Keratinocyte (primary cell): Measurements from ENCODE around the gene ARHGAP20. TPM values are rescaled to one million over a fixed set of nuclear protein-coding genes. Genes with fewer than 3 reads are reported as not detected.

Source experiments
- DNase-seq: peaks from one replicate; pipeline ENCODE4 v3.0.0-alpha.2; 2011; ENCODE audit warnings: low read depth, missing footprints, low spot score
- FAIRE-seq: peaks from 2 replicates; lab custom pipeline; 2011; peaks lifted over from hg19 to GRCh38; lab: Jason Lieb, UNC
- H2AFZ ChIP-seq: 2 replicates; pipeline ENCODE4 v1.6.0; 2012; ENCODE audit warnings: low read length, control low read depth, inconsistent platforms; ENCODE audit not compliant: control insufficient read depth
- H3K27ac ChIP-seq: 2 replicates; pipeline ENCODE4 v1.5.1; 2011; ENCODE audit warnings: low read length; ENCODE audit not compliant: control insufficient read depth, insufficient read depth
- H3K27me3 ChIP-seq: 3 replicates; pipeline ENCODE4 v1.6.0; 2011; ENCODE audit warnings: low read length; ENCODE audit not compliant: control insufficient read depth, insufficient read depth; ENCODE audit errors: extremely low read depth
- H3K36me3 ChIP-seq, 2 experiments: 2 replicates in 1 of 2; 3 replicates in 1 of 2; pipeline ENCODE4 v1.5.1; 2011; ENCODE audit warnings: low read length in 2 of 2, mild to moderate bottlenecking in 1 of 2; ENCODE audit not compliant: control insufficient read depth in 2 of 2, insufficient read depth in 2 of 2; ENCODE audit errors: extremely low read depth in 1 of 2
- H3K4me1 ChIP-seq: 3 replicates; pipeline ENCODE4 v1.5.1; 2011; ENCODE audit warnings: low read length; ENCODE audit not compliant: control insufficient read depth, insufficient read depth; ENCODE audit errors: extremely low read depth
- H3K4me2 ChIP-seq: 3 replicates; pipeline ENCODE4 v1.6.0; 2011; ENCODE audit warnings: low read depth, low read length; ENCODE audit not compliant: control insufficient read depth, insufficient read depth; ENCODE audit errors: extremely low read depth
- H3K4me3 ChIP-seq, 3 experiments: fragments of 200-600 bp in 1 of 3; sonication (generic) in 1 of 3; 2 replicates in 2 of 3; 3 replicates in 1 of 3; pipeline ENCODE4 v1.5.1; 2011 to 2016; ENCODE audit warnings: low read length in 3 of 3, mild to moderate bottlenecking in 3 of 3, control low read depth in 2 of 3, inconsistent platforms in 1 of 3, low read depth in 1 of 3, mixed read lengths in 1 of 3, mixed run types in 1 of 3, moderate library complexity in 1 of 3; ENCODE audit not compliant: control insufficient read depth in 2 of 3, insufficient read depth in 2 of 3; ENCODE audit errors: extremely low read depth in 1 of 3
- H3K79me2 ChIP-seq: 2 replicates; pipeline ENCODE4 v1.6.0; 2012; ENCODE audit warnings: low read length; ENCODE audit not compliant: control insufficient read depth, insufficient read depth
- H3K9ac ChIP-seq: 3 replicates; pipeline ENCODE4 v1.6.0; 2011; ENCODE audit warnings: low read length; ENCODE audit not compliant: control insufficient read depth, insufficient read depth; ENCODE audit errors: extremely low read depth
- H3K9me1 ChIP-seq: 3 replicates; pipeline ENCODE4 v1.6.0; 2011; ENCODE audit warnings: low read length; ENCODE audit not compliant: control insufficient read depth, insufficient read depth; ENCODE audit errors: extremely low read depth
- H3K9me3 ChIP-seq: 2 replicates; pipeline ENCODE4 v1.5.1; 2012; ENCODE audit warnings: low read depth, low read length; ENCODE audit not compliant: control insufficient read depth
- H4K20me1 ChIP-seq: 3 replicates; pipeline ENCODE4 v1.6.0; 2011; ENCODE audit warnings: low read length; ENCODE audit not compliant: control insufficient read depth, insufficient read depth; ENCODE audit errors: extremely low read depth
- EZH2 ChIP-seq: IDR thresholded peaks from one replicate; pipeline ENCODE4 v1.6.1; 2012; ENCODE audit warnings: inconsistent platforms, mild to moderate bottlenecking, low read length, moderate library complexity
- dilution Hi-C: fragments of 300-500 bp; cut with MboI; formaldehyde crosslinking; loops from one replicate; pipeline ENCODE4 v1.7.0; 2020; ENCODE audit warnings: low sequenced_read_pairs; ENCODE audit not compliant: extremely low pct_ligation_motif_present
- polyA plus RNA-seq, 5 experiments: library from polyadenylated mRNA; depleted of rRNA in 3 of 5; stranded (reverse) in 3 of 5; stranded (forward) in 1 of 5; unstranded in 1 of 5; fragments of >200 nt; gene quantifications; 1 replicate in 1 of 5; 2 replicates in 3 of 5; 3 replicates in 1 of 5; pipeline versions ENCODE4 v1.2.1 to v1.2.3, GENCODE V29; 2011 to 2012; ENCODE audit warnings: missing spikeins in 2 of 5, low read depth in 1 of 5, low replicate concordance in 1 of 5
- TF ChIP-seq, protein P1 (sequence below), 3 experiments: IDR thresholded peaks in 1 of 3; conservative IDR thresholded peaks in 1 of 3; optimal IDR thresholded peaks in 1 of 3; 2 replicates in 2 of 3; 3 replicates in 1 of 3; pipeline versions ENCODE3 to v1.5.1; 2011; ENCODE audit warnings: low read length in 3 of 3, mild to moderate bottlenecking in 3 of 3, moderate library complexity in 2 of 3, control low read depth in 1 of 3, inconsistent platforms in 1 of 3; ENCODE audit not compliant: insufficient read depth in 2 of 3; ENCODE audit errors: extremely low read depth in 1 of 3

Gene ARHGAP20
- polyA plus RNA-seq, 1 donor (not counting 4 experiments of a cell fraction or from before 2014, with no cell fraction given), result not detected

DNA sequence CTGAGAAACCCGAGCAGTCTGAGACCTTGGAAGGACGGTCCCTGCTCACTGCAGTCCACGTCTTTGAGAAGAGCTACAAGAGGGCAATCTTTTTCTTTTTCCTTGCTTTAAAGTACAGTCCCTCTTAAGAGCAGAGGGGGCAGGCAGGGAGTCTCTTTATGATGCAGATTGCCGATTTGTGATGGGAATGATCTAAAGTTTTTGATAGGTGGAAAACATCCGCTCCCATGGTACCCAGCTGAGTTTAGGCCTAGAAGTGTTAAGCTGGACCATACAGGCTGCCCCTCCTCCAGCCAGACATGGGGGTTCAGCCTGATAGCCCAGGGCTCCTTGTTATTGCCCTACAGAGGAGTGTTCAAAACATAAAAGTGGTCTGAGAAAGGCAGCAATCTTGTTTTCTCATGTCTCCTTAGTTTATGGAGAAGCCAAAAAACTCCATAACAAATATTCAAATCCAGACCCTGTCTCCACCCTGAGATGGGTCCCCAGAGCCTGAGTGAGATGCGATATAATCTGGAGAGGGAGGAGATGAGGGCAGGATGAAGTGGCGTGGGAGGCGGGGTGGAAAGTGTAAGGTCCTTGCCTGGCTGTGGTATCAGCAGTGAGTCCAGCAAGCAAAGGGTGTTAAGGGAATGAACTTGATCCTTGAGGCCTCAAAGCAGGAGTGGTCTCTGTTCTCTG, 147.4 kb downstream of the ARHGAP20 start:
- FAIRE-seq, result no peak
- no peak overlapping the region for H3K4me2 ChIP-seq

DNA sequence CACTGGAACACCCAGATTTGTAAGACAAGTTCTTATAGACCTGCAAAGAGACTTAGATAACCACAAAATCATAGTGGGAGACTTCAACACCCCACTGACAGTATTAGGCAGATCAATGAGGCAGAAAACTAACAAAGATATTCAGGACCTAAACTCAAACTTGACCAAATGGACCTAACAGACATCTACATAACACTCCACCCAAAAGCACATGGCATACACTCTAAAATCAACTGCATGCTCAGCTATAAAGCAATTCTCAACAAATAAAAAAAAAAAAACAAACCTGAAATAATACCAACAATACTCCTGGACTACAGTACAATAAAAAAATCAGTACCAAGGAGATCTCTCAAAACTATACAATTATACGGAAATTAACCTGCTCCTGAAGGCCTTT, 167.5 kb downstream of the ARHGAP20 start:
- no peaks in the 10 kb centered on the region for H3K4me1 ChIP-seq
- dilution Hi-C loops, result no loop called here
- peaks cover 6% of the 10 kb centered on the region for H3K27me3 ChIP-seq
- no peak overlapping the region for H3K27ac ChIP-seq
- TF ChIP-seq EZH2, result no peak
- TF ChIP-seq, protein P1, sequence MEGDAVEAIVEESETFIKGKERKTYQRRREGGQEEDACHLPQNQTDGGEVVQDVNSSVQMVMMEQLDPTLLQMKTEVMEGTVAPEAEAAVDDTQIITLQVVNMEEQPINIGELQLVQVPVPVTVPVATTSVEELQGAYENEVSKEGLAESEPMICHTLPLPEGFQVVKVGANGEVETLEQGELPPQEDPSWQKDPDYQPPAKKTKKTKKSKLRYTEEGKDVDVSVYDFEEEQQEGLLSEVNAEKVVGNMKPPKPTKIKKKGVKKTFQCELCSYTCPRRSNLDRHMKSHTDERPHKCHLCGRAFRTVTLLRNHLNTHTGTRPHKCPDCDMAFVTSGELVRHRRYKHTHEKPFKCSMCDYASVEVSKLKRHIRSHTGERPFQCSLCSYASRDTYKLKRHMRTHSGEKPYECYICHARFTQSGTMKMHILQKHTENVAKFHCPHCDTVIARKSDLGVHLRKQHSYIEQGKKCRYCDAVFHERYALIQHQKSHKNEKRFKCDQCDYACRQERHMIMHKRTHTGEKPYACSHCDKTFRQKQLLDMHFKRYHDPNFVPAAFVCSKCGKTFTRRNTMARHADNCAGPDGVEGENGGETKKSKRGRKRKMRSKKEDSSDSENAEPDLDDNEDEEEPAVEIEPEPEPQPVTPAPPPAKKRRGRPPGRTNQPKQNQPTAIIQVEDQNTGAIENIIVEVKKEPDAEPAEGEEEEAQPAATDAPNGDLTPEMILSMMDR (optimal IDR thresholded peaks at IDR 0.05 in 1 of 3, IDR thresholded peaks at IDR 0.05 in 1 of 3, conservative IDR thresholded peaks at IDR 0.05 in 1 of 3; ENCODE audit: extremely low read depth in 1 of 3, insufficient read depth in 2 of 3, low read length in 3 of 3), result no peak
- H3K9ac ChIP-seq, result no peak overlapping the region
- FAIRE-seq, result no peak
- H2AFZ ChIP-seq, result no peak overlapping the region
- H3K36me3 ChIP-seq, result no peaks in the 10 kb centered on the region
- H3K79me2 ChIP-seq, result no peaks in the 10 kb centered on the region
- no peaks in the 10 kb centered on the region for H3K9me1 ChIP-seq
- no peaks in the 10 kb centered on the region for H4K20me1 ChIP-seq
- no peak for DNase-seq
- H3K9me3 ChIP-seq, result no peaks in the 10 kb centered on the region
- no peak overlapping the region for H3K4me3 ChIP-seq
- no peak overlapping the region for H3K4me2 ChIP-seq

More for the DNA sequence above, 147.4 kb downstream of the ARHGAP20 start:
- Histone ChIP-seq H3K4me1 (peaks cover 12% of the 10 kb centered on the region), H3K27ac (no peak overlapping the region), H4K20me1 (no peaks in the 10 kb centered on the region), H3K27me3 (peaks cover 44% of the 10 kb centered on the region), H3K4me3 (no peak overlapping the region), H3K9ac (no peak overlapping the region), H2AFZ (no peak overlapping the region), H3K36me3 (no peaks in the 10 kb centered on the region), H3K9me1 (no peaks in the 10 kb centered on the region), H3K9me3 (no peaks in the 10 kb centered on the region), H3K79me2 (no peaks in the 10 kb centered on the region)
- DNase-seq, result no peak
- no peak for TF ChIP-seq EZH2
- TF ChIP-seq, protein P1 (optimal IDR thresholded peaks at IDR 0.05 in 1 of 3, IDR thresholded peaks at IDR 0.05 in 1 of 3, conservative IDR thresholded peaks at IDR 0.05 in 1 of 3; ENCODE audit: extremely low read depth in 1 of 3, insufficient read depth in 2 of 3, low read length in 3 of 3), result no peak
- dilution Hi-C loops, result no loop called here
